PC-3 (cell line): ENCODE measurements around the gene AEN.

ENCODE experiments used
- CTCF ChIP-seq: fragments of 300-600 bp; sonication (generic); conservative IDR thresholded peaks from 2 replicates; pipeline ENCODE4 v1.5.1; 2017; ENCODE audit warnings: antibody characterized with exemption, low read depth, mild to moderate bottlenecking, low read length
- EZH2 ChIP-seq: fragments of 300-600 bp; sonication (generic); IDR thresholded peaks from one replicate; pipeline ENCODE4 v1.6.1; 2017; ENCODE audit warnings: antibody characterized with exemption, mild to moderate bottlenecking, low read length; ENCODE audit not compliant: unreplicated experiment
- EZH2phosphoT487 ChIP-seq: fragments of 300-600 bp; sonication (generic); IDR thresholded peaks from 2 replicates; pipeline ENCODE4 v1.6.1; 2018; ENCODE audit warnings: mild to moderate bottlenecking, antibody characterized with exemption, low read length, borderline replicate concordance

- no peak for TF ChIP-seq EZH2
- no peak for TF ChIP-seq CTCF
- no peak for TF ChIP-seq EZH2phosphoT487
Observed at GRCh38 chr15:88641959-88642452, 20.9 kb downstream of the AEN start.
